Limb (tissue), 2 donors: Measurements from ENCODE around the gene TTC28.

Experiments used
- DNase-seq, 2 donors: peaks; one replicate each; pipeline ENCODE4 v3.0.0-alpha.2; 2016; ENCODE audit errors: extremely low spot score in 2 of 2

TTC28 gene

GRCh38 chr22:27975381-27976013 lies 704.1 kb downstream of the TTC28 start:
- DNase-seq = no peak

- DNase-seq = no peak
Measured at GRCh38 chr22:27973846-27974245, 705.8 kb downstream of the TTC28 start.

- DNase-seq = no peak
Measured at GRCh38 chr22:27972732-27973698, 706.6 kb downstream of the TTC28 start.

GRCh38 chr22:27971926-27972325 lies 707.7 kb downstream of the TTC28 start:
- DNase-seq = no peak

GRCh38 chr22:27970596-27971220 lies 708.9 kb downstream of the TTC28 start:
- DNase-seq = no peak

- DNase-seq = no peak
Measured at GRCh38 chr22:27966168-27967064, 713.2 kb downstream of the TTC28 start.

GRCh38 chr22:27962268-27963044 lies 717.2 kb downstream of the TTC28 start:
- DNase-seq = peak in 1 of 2 donors; percentile 44

GRCh38 chr22:27961680-27962079 lies 718.0 kb downstream of the TTC28 start:
- no peak for DNase-seq

GRCh38 chr22:27961182-27961581 lies 718.5 kb downstream of the TTC28 start:
- no peak for DNase-seq

GRCh38 chr22:27959335-27960090 lies 720.1 kb downstream of the TTC28 start:
- no peak for DNase-seq

GRCh38 chr22:27952779-27953178 lies 726.9 kb downstream of the TTC28 start:
- DNase-seq = no peak

GRCh38 chr22:27952091-27952490 lies 727.5 kb downstream of the TTC28 start:
- DNase-seq = no peak

GRCh38 chr22:27949421-27949820 lies 730.2 kb downstream of the TTC28 start:
- no peak for DNase-seq

GRCh38 chr22:27948569-27948968 lies 731.1 kb downstream of the TTC28 start:
- no peak for DNase-seq

- DNase-seq = no peak
Measured at GRCh38 chr22:27947448-27947847, 732.2 kb downstream of the TTC28 start.

GRCh38 chr22:27941143-27941542 lies 738.5 kb downstream of the TTC28 start:
- DNase-seq = no peak

GRCh38 chr22:27937453-27937852 lies 742.2 kb downstream of the TTC28 start:
- DNase-seq = no peak

GRCh38 chr22:27935897-27936296 lies 743.7 kb downstream of the TTC28 start:
- no peak for DNase-seq

GRCh38 chr22:27934069-27934468 lies 745.6 kb downstream of the TTC28 start:
- no peak for DNase-seq
